ACHN (cell line): Measurements from ENCODE around the gene SND1.

Experiments
- DNase-seq: peaks from one replicate; pipeline ENCODE4 v3.0.0-alpha.2; 2015
- in situ Hi-C: cut with HindIII; loops from 2 replicates; pipeline ENCODE4 v1.10.0; 2017; ENCODE audit warnings: low sequenced_read_pairs, low pct_ligation_motif_present, low pct_unique_long_range_greater_than_20kb

SND1 gene

GRCh38 chr7:128019288-128019687, 367.3 kb downstream of the SND1 start:
- in situ Hi-C loops, result no loop called here
- DNase-seq, result no peak

GRCh38 chr7:128020159-128020558, 368.2 kb downstream of the SND1 start:
- in situ Hi-C loops, result no loop called here
- peak; percentile 51 for DNase-seq

- DNase-seq, result peak; percentile 33
- in situ Hi-C loops, result no loop called here
Observed at GRCh38 chr7:128021366-128021765, 369.4 kb downstream of the SND1 start.

DNA sequence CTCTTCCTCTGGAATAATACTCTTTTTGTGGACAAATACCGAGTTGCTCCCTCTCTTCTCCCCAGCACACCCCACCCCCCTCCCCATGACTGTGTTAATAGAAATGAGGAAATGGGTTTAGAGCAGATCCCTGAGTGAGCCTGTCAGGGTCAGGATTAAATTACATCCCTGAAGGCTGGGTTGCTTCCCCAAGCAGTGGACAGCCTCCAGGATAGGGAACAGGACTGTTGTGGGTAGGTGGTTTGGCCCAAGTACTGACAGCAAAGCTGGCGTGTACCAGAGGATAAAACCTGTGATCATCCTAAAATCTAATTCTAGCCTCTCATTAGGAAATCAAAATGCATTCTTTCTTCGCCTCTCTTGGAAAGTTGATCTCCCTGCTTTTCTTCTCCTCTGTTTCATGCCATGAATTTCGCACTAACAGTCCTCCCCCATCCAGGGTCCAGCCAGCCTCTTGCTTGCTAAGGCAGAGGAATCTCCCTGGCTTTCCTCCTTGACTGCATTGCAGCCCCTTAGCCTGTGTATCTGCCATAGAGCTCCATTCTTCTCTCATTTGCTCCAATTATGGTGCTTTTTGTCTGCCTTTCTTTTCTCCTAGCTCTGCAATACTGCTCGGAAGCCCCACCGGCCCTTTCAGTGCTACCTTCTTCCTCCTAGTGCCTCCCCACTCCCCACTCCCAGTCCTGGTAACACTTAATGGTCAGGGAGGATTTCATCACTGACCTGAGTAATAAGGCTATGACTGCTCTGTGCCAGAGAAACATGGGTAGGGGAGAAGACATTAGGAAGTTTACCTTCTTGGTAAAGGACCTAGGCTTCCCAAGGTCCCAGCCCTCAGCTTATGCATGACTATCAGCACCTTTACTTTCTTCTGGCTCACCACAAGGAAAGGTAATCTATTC, 370.9 kb downstream of the SND1 start:
- in situ Hi-C loops, result no loop called here
- DNase-seq, result no peak

DNA sequence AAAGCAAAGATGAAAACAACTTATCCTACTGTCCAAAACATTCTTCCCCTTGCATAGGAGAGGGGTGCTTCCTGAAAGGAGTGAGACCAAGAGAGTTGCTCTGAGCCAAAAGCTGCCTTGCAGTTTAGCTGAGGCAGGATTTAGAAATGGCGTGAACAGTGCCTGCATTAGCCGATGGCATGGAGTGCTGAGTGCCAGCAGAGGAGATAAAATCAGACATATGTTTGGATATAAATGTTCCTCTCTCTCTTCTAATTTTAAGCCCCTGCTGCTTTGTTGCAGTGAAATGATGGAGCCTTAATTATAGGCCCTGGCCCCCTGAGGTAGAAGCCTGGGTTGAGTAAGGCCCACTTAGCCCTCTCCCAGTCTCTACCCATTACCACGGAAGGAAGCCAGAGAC, 372.2 kb downstream of the SND1 start:
- in situ Hi-C loops, result no loop called here

GRCh38 chr7:128025380-128025779, 373.4 kb downstream of the SND1 start:
- in situ Hi-C loops, result no loop called here
- no peak for DNase-seq

More for the DNA sequence above, 372.2 kb downstream of the SND1 start:
- DNase-seq, result no peak

DNA sequence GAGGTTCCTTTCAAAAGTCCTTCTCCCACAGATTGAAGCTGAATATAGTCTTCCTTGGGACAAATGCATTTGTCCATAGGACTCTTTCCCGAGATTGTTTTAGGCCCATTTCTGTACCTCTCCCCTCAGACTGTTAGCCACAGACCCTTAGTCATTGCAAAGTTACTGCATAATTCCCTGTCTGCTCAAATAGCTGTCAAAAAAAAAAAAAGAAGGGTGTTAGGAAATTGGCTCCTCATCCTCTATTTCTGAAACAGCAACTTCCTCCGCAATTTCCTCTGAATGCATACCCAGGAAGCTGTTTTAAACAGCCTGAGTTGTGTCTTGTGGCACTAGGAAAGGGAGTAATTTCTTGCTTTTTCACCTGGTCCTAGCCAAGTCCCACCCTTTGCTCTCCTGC, 373.8 kb downstream of the SND1 start:
- in situ Hi-C loops, result no loop called here
- DNase-seq, result no peak

- in situ Hi-C loops, result no loop called here
- no peak for DNase-seq
Observed at GRCh38 chr7:128026551-128026950, 374.6 kb downstream of the SND1 start.

- in situ Hi-C loops, result no loop called here
- no peak for DNase-seq
Observed at GRCh38 chr7:128027485-128027980, 375.5 kb downstream of the SND1 start.

DNA sequence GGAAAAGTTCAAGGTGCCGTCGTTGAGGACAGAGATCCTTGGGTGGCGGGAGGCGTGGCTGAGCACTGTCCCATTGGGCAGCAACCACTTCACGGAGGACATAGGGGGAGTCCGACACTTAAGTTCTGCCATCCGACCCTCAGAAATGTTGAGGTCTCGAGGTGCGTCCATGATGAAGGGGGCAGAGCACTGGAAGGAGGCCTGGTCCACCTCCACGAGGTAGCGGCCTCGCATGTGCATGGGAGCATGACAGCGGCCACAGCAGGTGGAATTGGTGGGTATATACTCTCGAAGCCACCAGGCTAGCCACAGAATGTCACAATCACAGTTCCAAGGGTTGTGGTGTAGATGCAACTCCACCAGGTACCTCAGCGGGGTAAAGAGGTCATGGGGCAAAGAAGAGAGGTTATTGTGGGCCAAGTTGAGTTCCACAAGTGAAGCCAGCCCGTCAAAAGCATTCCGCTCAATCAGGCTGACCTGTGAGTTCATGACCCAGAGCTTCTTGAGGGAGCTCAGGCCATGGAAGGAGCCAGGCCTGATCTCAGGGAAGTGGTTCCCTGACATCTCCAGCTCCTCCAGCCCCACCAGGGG, 377.5 kb downstream of the SND1 start:
- no peak for DNase-seq
- in situ Hi-C loops, result no loop called here

- in situ Hi-C loops, result no loop called here
- no peak for DNase-seq
Observed at GRCh38 chr7:128030263-128030653, 378.3 kb downstream of the SND1 start.

- in situ Hi-C loops, result no loop called here
- peak; percentile 60 for DNase-seq
Observed at GRCh38 chr7:128030654-128031611, 378.9 kb downstream of the SND1 start, which contains the start of gene LRRC4. Gene LRRC4, minus strand, starts transcription at chr7:128031437. Its CDS starts 797 bp downstream, at chr7:128030640.

DNA sequence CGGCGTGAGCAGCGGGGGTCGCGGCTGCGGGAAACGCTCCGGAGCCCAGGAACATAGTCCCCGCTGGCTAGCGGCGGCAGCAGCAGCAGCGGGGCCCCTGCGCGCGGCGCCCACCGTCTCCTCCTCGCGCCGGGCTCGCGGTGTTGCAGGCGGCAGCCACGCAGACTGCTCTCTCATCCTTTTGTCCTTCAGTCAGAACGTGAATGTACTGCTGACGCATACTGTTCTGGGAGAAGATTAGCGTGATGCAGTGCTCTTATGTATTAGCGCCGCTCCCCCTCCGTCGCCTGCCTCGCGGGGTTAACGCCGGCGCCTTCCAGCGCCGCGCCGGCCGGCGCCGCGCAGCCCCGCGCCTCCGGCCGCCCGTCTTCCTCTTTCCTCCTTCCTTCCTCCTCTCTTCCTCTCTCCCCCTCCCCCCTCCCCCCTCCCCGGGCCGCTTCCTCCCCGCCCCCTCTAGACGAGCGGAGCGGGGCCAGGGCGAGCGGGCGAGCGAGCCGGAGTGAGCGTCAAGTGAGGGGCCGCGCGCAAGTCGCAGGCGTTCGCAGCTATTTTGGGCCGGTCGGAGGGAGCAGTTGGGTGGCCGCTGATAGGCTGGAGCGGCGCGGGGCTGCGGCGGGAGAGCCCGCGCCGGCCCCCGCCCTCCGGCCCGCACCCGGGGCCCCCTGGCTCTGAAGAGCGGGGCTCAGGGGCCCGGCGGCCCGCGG, 380.1 kb downstream of the SND1 start:
- peak; percentile 89 for DNase-seq
- in situ Hi-C loops, result no loop called here

DNA sequence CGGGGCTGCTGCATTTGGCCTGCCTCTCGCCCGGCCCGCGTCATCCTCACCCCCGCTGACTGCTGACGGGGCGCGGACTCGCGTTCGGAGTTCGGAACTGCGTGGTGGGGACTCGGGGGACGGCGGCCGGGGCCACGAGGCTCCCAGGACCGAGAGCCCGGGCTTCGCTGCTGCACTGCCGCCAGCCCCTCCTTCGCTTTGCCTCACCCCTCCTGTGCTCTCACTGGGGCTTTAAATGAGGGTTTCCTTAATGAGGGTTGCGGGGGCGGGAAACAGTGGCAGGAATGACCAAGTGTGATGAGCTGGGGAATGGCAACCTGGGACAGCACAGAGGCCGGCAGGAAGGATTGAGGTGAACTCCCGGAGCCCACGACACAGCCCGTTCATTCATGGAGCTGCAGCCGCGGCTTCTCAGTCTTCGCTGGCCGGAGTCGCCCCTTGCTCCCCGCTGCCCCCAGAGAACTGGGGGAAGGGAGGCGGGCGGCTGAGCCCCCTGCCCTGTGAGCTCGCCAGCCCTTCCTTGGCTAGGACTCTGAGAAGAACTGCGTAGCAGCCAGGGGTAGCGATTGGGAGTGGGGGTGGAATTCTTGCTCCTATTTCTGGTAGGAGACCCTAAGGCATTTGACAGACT, 380.7 kb downstream of the SND1 start:
- in situ Hi-C loops, result no loop called here
- no peak for DNase-seq

GRCh38 chr7:128033246-128033645, 381.3 kb downstream of the SND1 start:
- DNase-seq, result no peak
- in situ Hi-C loops, result no loop called here

DNA sequence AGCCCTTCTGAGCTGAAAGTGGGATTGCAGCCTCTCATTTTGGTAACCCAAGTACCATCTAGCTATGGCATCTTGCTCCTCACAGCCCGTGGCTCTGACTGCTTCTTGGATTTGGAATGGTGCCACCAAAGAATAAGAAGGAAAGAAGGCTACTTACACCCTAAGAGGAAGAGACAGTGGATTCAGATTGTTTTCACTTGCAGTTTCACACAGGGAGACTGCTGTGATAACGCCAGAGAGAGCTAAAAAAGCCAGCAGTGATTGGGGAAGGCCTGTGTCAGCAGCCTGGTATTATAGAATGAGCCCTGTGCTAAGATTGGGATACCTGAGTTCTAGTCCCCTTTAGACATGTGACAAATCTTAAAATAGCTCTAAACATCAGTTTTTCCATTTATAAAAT, 382.8 kb downstream of the SND1 start:
- in situ Hi-C loops, result no loop called here
- no peak for DNase-seq

DNA sequence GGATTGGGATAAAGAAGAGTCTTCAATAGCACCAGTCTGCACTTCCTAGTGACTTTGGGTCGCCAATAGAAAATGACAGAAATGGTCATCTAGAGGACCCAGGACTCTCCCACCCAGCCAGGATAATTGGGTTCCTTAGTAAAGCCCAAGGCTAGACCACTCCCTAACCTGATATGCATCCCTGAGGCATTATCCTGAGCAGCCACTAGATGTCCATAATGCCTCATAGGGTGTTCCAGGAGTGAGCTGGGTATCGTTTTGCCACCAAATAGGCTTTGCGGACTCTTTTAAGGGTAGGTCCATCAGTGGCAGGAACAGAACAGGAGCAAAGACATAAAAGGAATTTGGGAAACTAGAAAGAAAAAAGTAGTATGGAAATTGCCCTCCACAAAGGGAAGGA, 383.7 kb downstream of the SND1 start:
- peak; percentile 57 for DNase-seq
- in situ Hi-C loops, result no loop called here
